Activated naive CD4-positive, alpha-beta T cell treated with anti-CD3 and anti-CD28 coated beads, Interleukin-2, amount 50 U/mL, for 72 hours (primary cell): ENCODE data around the gene SESN2. TPM values are rescaled to one million over a fixed set of nuclear protein-coding genes. Genes with fewer than 3 reads are reported as not detected.

Experiments used
- ATAC-seq, 2 donors: fragments of 150-1000 bp; cut with Tn5 transposase; 2 replicates each; pipeline ENCODE4 v1.10.0; 2021; ENCODE audit warnings: mild to moderate bottlenecking in 2 of 2, moderate library complexity in 2 of 2
- DNase-seq, 2 donors: peaks; one replicate each; pipeline ENCODE4 v3.0.0; 2021 to 2022; ENCODE audit warnings: low spot score in 2 of 2
- H3K27ac Mint-ChIP-seq, 2 donors: one replicate each; pipeline ENCODE4 v1.8.0; 2022; ENCODE audit warnings: mild to moderate bottlenecking in 2 of 2, mixed read lengths in 2 of 2
- H3K36me3 Mint-ChIP-seq, 2 donors: one replicate each; pipeline ENCODE4 v1.8.0; 2022; ENCODE audit warnings: mixed read lengths in 2 of 2
- H3K9me3 Mint-ChIP-seq, 2 donors: one replicate each; pipeline ENCODE4 v1.8.0; 2022; ENCODE audit warnings: mixed read lengths in 2 of 2
- total RNA-seq, 2 donors: library from RNA; stranded (reverse); gene quantifications; one replicate each; pipeline ENCODE4 v1.2.3, GENCODE V29; 2022

Gene SESN2
- total RNA-seq, 2 donors from 2014 or later: 16.7 to 38.7 TPM

GRCh38 chr1:28272215-28272852 lies 13.0 kb downstream of the SESN2 start:
- no peaks in the 10 kb centered on the region for H3K9me3 Mint-ChIP-seq
- DNase-seq: no peak
- ATAC-seq: no peak
- H3K36me3 Mint-ChIP-seq: peaks cover 0 to 12% of the 10 kb centered on the region in 2 donors
- no peak overlapping the region for H3K27ac Mint-ChIP-seq

DNA sequence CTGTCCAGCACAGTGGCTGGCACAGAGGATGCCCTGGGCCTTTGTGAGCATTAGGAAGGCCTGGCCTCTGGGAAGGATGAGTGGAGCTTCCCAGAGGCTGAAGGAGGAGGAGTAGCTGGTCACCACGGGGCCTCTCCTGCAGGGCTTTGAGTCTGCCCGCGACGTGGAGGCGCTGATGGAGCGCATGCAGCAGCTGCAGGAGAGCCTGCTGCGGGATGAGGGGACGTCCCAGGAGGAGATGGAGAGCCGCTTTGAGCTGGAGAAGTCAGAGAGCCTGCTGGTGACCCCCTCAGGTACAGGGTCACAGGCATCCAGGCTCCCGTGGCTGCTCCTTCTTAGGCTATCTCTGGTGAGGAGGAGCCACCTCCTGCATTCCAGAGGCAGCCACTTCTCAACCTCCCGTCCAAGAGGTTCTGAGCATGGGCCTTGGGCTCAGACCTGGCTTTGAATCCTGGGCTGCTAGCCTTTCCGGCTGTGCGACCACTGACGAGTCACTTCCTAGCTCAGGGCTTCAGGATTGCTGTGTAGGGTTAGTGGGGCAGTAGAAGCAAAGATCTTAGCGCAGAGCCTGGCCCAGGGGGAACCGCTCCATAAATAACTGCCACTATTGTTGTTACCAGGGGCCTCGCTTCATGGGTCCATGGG lies 14.0 kb downstream of the SESN2 start:
- Mint-ChIP-seq H3K36me3 (peaks cover 0 to 12% of the 10 kb centered on the region in 2 donors), H3K27ac (peak overlapping the region in 1 of 2 donors; percentile 55), H3K9me3 (no peaks in the 10 kb centered on the region)
- ATAC-seq: no peak
- no peak for DNase-seq

DNA sequence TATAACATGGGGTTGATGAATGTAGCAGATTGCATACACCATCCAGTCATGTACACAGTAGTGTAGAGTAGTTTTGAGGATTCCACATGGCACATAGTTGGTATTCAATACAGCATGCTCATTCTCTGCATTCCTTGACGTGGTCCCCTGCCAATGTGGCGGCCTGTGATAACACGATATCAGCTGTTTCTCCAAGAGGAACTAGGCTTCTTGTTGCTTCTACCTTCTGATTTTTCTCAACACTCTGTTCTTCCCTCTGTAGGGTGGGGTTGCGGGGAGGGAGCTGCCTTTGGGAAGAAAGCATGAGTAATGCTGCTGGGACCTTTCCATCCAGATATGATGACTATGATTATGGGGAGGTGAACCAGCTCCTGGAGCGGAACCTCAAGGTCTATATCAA lies 19.4 kb downstream of the SESN2 start:
- DNase-seq (no peak), ATAC-seq (no peak)
- no peak overlapping the region for H3K27ac Mint-ChIP-seq
- H3K36me3 Mint-ChIP-seq: peaks cover 0 to 10% of the 10 kb centered on the region in 2 donors
- no peaks in the 10 kb centered on the region for H3K9me3 Mint-ChIP-seq

DNA sequence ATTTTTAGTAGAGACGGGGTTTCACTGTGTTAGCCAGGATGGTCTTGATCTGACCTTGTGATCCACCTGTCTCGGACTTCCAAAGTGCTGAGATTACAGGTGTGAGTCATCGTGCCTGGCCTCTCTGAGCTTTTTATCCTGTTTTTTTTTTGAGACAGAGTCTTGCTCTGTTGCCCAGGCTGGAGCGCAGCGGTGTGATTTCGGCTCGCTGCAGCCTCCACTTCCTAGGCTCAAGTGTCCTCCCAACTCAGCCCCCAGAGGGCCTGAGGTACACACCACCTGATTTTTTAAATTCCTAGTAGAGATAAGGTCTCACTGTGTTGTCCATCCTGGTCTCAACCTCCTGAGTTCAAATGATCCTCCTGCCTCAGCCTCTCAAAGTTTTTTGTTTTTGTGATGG lies 20.4 kb downstream of the SESN2 start:
- DNase-seq (no peak), ATAC-seq (no peak)
- H3K36me3 Mint-ChIP-seq: peaks cover 0 to 4% of the 10 kb centered on the region in 2 donors
- H3K27ac Mint-ChIP-seq: no peak overlapping the region
- no peaks in the 10 kb centered on the region for H3K9me3 Mint-ChIP-seq

DNA sequence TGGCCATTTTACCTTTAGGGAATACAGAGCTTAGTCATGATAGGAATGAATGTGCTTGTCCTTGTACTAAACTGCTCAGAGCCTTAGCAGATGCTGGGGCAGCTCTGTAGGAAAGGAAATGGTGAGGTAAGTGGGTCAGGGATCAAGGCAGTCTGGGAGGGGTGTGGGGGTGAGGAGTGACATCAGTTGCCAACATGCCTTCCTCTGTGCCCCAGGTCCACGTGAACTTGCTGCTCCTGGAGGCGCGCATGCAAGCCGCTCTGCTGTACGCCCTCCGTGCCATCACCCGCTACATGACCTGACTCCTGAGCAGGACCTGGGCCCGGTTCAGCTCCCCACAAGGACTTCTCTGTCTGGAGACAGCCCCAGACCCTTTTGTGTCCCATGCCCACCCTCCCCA lies 21.2 kb downstream of the SESN2 start:
- DNase-seq (no peak), ATAC-seq (no peak)
- H3K27ac Mint-ChIP-seq: peak overlapping the region in 1 of 2 donors; percentile 48
- no peaks in the 10 kb centered on the region for H3K9me3 Mint-ChIP-seq
- H3K36me3 Mint-ChIP-seq: peaks cover 0 to 4% of the 10 kb centered on the region in 2 donors

DNA sequence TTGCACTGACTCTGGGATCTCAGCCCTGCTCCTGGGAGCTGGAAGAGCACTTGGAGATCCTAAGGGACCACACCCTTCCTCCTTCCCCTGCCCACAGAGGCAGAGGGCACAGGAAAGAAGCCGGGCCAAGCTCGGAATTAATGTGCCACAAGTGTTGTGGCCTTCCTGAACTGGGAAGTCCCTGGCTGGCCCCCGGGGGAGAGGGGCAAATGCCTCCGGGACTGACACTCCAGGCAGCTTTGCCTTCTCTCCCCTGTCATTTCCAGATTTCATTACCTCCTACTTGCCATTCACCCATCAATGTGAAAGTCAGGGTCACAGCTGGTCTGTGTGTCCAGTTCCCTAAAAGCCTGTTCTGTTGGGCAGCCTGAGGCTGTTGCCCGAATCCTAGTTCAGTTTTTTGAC lies 21.7 kb downstream of the SESN2 start:
- peak overlapping the region; percentile 48 to 92 for H3K27ac Mint-ChIP-seq
- DNase-seq: no peak
- H3K9me3 Mint-ChIP-seq: no peaks in the 10 kb centered on the region
- ATAC-seq: no peak
- peaks cover 0 to 4% of the 10 kb centered on the region in 2 donors for H3K36me3 Mint-ChIP-seq

GRCh38 chr1:28281608-28282425 lies 22.5 kb downstream of the SESN2 start:
- Mint-ChIP-seq H3K36me3 (peaks cover 0 to 4% of the 10 kb centered on the region in 2 donors), H3K9me3 (no peaks in the 10 kb centered on the region), H3K27ac (peak overlapping the region in 1 of 2 donors; percentile 63)
- ATAC-seq (peak in 1 of 2 donors; percentile 12), DNase-seq (no peak)

DNA sequence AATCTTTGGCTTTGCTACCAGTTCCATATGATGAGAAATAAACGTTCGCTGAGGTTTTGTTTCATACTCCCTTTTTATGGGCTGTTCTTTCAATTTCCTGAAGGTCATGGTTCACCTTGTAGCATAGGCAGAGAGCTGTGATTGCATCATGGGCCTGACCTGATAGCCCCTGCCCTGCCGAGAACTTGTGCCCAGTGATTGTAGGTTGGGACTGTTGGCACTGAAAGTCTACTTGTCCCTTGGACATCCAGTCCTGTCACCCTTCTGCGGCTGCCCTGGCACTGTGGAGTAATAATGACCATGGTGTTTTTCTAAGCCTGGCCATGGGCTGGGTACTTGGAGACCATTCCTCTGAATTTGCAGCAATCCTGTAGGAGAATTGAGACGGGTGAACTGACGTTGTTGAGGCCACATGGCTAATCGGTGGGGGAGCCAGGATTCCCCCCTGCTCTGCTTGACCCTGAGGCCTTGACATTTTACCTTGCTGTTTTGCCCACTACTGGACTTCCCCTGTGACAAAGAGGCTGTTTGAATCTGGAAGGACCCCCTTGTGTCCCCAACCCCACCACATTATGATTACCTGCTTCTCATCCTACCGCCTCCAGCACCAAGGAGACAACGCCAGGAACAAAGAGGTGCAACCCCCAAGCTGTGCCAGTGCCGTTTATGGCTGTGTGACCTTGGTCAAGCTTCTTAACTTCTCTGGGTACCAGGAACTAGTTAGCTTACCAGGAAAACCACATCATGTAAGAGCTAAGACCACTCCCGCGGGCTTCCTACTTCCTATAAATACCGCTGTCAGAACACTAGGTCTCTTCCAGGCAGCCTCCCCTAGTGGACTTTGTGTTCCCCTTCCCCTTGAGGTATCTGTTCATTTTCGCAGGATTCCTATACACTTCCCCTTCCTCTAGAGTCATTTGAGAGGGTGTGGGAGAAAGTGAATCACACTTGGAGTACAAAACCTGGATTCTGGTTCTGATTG lies 23.4 kb downstream of the SESN2 start:
- Mint-ChIP-seq H3K27ac (peak overlapping the region; percentile 63 to 90), H3K36me3 (peaks cover 0 to 4% of the 10 kb centered on the region in 2 donors), H3K9me3 (no peaks in the 10 kb centered on the region)
- ATAC-seq (peak in 1 of 2 donors; percentile 8), DNase-seq (no peak)

DNA sequence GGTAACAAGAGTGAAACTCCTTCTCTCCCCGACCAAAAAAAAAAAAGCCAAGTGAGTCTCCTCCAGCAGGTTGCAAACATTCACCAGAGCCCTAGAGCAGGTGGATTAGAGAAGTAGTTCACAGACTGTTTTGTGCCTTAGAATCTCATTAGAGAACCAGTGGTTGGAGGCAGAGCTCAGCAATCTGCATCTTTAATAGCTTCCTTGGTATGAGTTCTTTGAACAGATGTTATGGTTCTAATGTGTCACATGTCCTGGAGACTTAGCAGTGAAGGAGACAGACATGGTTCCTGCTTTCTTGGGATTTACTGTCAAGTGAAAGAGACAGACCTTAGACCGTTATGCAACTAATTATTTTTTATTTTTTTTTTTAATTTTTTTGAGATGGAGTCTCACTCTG lies 26.8 kb downstream of the SESN2 start:
- DNase-seq (no peak), ATAC-seq (no peak)
- Mint-ChIP-seq H3K27ac (no peak overlapping the region), H3K9me3 (no peaks in the 10 kb centered on the region), H3K36me3 (no peaks in the 10 kb centered on the region)

- no peaks in the 10 kb centered on the region for H3K36me3 Mint-ChIP-seq
- H3K27ac Mint-ChIP-seq: peak overlapping the region in 1 of 2 donors; percentile 4
- H3K9me3 Mint-ChIP-seq: no peaks in the 10 kb centered on the region
- DNase-seq (no peak), ATAC-seq (no peak)
These were observed 29.2 kb downstream of the SESN2 start for GRCh38 chr1:28288487-28288886.

DNA sequence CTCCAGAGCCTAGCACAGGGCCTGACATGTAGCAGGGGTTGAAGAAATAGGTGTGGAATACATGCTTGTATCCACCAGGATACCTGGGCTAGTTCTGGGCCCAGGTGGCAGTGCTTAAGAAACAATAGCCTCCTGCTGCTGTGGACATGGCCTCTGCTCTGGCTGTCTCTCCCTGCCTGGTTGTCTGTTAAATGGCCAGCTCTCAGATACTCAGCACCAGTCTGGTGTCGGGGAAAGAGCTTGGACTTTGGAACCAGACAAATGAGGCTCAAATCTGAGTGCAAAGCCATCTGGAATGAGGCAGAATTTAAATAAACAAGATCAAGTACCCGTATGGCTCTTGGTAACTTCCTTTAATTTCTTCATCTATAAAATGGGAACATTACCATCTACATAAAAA lies 31.5 kb downstream of the SESN2 start:
- Mint-ChIP-seq H3K9me3 (no peaks in the 10 kb centered on the region), H3K36me3 (no peaks in the 10 kb centered on the region), H3K27ac (no peak overlapping the region)
- no peak for DNase-seq
- no peak for ATAC-seq

- H3K36me3 Mint-ChIP-seq: no peaks in the 10 kb centered on the region
- H3K27ac Mint-ChIP-seq: peak overlapping the region in 1 of 2 donors; percentile 83
- H3K9me3 Mint-ChIP-seq: no peaks in the 10 kb centered on the region
- ATAC-seq (no peak), DNase-seq (no peak)
These were observed 32.4 kb downstream of the SESN2 start for GRCh38 chr1:28291711-28292110.

- Mint-ChIP-seq H3K9me3 (no peaks in the 10 kb centered on the region), H3K27ac (no peak overlapping the region), H3K36me3 (no peaks in the 10 kb centered on the region)
- no peak for DNase-seq
- no peak for ATAC-seq
These were observed 36.6 kb downstream of the SESN2 start for GRCh38 chr1:28295936-28296335.

DNA sequence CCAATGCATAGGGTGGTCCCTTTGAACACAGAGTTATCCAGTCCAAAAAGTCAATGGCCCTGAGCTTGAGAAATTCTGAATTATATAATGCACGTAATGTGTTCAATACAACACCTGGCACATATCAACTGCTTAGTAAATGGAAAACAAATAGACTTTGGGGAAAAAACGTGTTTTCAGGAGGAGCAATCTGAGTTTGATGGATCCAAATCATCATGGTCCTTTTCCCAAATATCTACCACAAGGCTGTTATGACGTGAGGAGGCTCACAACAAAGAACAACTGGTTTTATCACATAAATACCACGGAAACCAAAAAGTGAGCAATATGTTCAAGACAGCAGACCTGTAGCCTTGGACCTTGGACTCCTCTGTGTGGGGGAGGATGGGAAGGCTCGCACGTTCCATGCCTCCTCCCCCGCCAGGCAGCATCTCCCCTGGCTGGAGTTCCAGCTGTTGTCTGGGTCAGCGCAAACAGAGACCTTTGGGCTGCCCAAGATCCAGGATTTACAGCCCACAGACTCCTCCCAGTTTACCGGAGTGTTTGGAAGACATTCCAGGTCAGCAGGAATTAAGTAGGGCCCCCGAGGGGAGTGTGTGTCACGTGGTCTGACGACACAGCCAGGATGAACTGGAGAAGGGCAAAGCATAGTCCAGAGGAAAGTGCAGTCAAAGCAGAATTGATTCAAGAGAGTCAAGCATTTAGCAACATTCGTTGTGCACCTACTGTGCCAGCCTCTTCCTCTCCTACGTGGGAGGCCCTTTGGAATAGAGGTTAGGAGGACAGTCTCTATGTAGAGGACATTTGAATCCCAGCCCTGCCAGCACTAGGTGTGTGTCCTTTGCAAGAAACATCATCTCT lies 37.3 kb downstream of the SESN2 start:
- ATAC-seq: no peak

GRCh38 chr1:28297826-28298225 lies 38.5 kb downstream of the SESN2 start:
- DNase-seq (no peak), ATAC-seq (peak; percentile 52 to 95)
- no peaks in the 10 kb centered on the region for H3K36me3 Mint-ChIP-seq
- H3K9me3 Mint-ChIP-seq: no peaks in the 10 kb centered on the region
- no peak overlapping the region for H3K27ac Mint-ChIP-seq

More for the DNA sequence above, 37.3 kb downstream of the SESN2 start:
- no peaks in the 10 kb centered on the region for H3K36me3 Mint-ChIP-seq
- H3K27ac Mint-ChIP-seq: peak overlapping the region in 1 of 2 donors; percentile 13
- DNase-seq: no peak
- no peaks in the 10 kb centered on the region for H3K9me3 Mint-ChIP-seq
